Panc1 (cell line): ENCODE measurements around the gene TPST2. TPM values are rescaled to one million over a fixed set of nuclear protein-coding genes. Genes with fewer than 3 reads are reported as not detected.
A peak's percentile ranks its signal among the peaks of the same experiment; 100 is the strongest.

Experiments used
- ATAC-seq: fragments of 200-7000 bp; cut with Tn5 transposase; 2 replicates; pipeline ENCODE4 v1.9.1; 2020; ENCODE audit warnings: mild to moderate bottlenecking, moderate library complexity
- BruUV-seq: library from RNA; stranded (reverse); fragments of 400-500 nt; replicated peaks from 2 replicates; lab custom pipeline; 2021; lab: Mats Ljungman, UMichigan
- CTCF ChIA-PET: fragments of 300-600 bp; sonication (Branson Sonifier 250); formaldehyde crosslinking; loops from one replicate; lab custom pipeline; 2022; ENCODE audit warnings: antibody characterized with exemption; lab: Charles Lee
- POLR2A ChIA-PET: fragments of 300-600 bp; sonication (Branson Sonifier 250); formaldehyde crosslinking; loops from one replicate; lab custom pipeline; 2022; ENCODE audit warnings: antibody characterized with exemption; lab: Charles Lee
- DNase-seq: peaks from one replicate; pipeline ENCODE4 v3.0.0-alpha.2; 2010; ENCODE audit warnings: low read depth, low spot score
- H3K27ac ChIP-seq: 2 replicates; pipeline ENCODE4 v1.5.1; 2011; ENCODE audit warnings: mild to moderate bottlenecking, low read length, inconsistent platforms
- H3K27me3 ChIP-seq: fragments of 200-500 bp; sonication (Bioruptor generic); 2 replicates; pipeline ENCODE4 v1.6.0; 2014; ENCODE audit warnings: low read length, inconsistent platforms; ENCODE audit not compliant: control insufficient read depth, insufficient read depth
- H3K36me3 ChIP-seq: fragments of 200-500 bp; sonication (Bioruptor generic); 2 replicates; pipeline ENCODE4 v1.5.1; 2014; ENCODE audit warnings: inconsistent platforms, mild to moderate bottlenecking, low read length, moderate library complexity; ENCODE audit not compliant: control insufficient read depth, insufficient read depth
- H3K4me1 ChIP-seq: 2 replicates; pipeline ENCODE4 v1.5.1; 2011; ENCODE audit warnings: inconsistent platforms, mild to moderate bottlenecking, low read length, moderate library complexity; ENCODE audit not compliant: control insufficient read depth, insufficient read depth
- H3K4me3 ChIP-seq, 2 experiments: 2 replicates each; pipeline ENCODE4 v1.5.1; 2011 to 2012; ENCODE audit warnings: low read depth in 2 of 2, low read length in 2 of 2, mild to moderate bottlenecking in 2 of 2, inconsistent platforms in 1 of 2, moderate library complexity in 1 of 2
- H3K9me3 ChIP-seq: fragments of 200-500 bp; sonication (Bioruptor generic); 2 replicates; pipeline ENCODE4 v1.5.1; 2014; ENCODE audit warnings: low read depth, mild to moderate bottlenecking, inconsistent platforms, low read length, moderate library complexity; ENCODE audit not compliant: control insufficient read depth, insufficient read depth
- POLR2AphosphoS5 ChIP-seq: IDR thresholded peaks from 2 replicates; pipeline ENCODE4 v1.6.1; 2012; ENCODE audit warnings: mild to moderate bottlenecking, low read depth, low read length, moderate library complexity
- SIN3A ChIP-seq: IDR thresholded peaks from 2 replicates; pipeline ENCODE4 v1.6.1; 2012; ENCODE audit warnings: low read depth, mild to moderate bottlenecking, low read length, moderate library complexity, borderline replicate concordance; ENCODE audit not compliant: insufficient read depth
- TCF7L2 ChIP-seq: IDR thresholded peaks from 2 replicates; pipeline ENCODE4 v1.6.1; 2011; ENCODE audit warnings: mild to moderate bottlenecking, low read depth, low read length, inconsistent platforms
- in situ Hi-C: cut with HindIII; loops from 2 replicates; pipeline ENCODE4 v1.10.0; 2016; ENCODE audit warnings: low sequenced_read_pairs, low pct_unique_long_range_greater_than_20kb
- intact Hi-C: fragments of 100-400 bp; cut with micrococcal nuclease; formaldehyde crosslinking; loops from one replicate; pipeline ENCODE4 v1.10.0; 2022; ENCODE audit not compliant: unreplicated experiment
- total RNA-seq: library from RNA; stranded (reverse); gene quantifications from one replicate; pipeline ENCODE4 v1.2.1, GENCODE V29; 2021; ENCODE audit not compliant: unreplicated experiment
- TF ChIP-seq, protein P1 (sequence below): fragments of 450-650 bp; IDR thresholded peaks from 2 replicates; pipeline ENCODE4 v1.5.1; 2017; ENCODE audit warnings: mild to moderate bottlenecking
- TF ChIP-seq, protein P2 (sequence below), 2 experiments: IDR thresholded peaks; 2 replicates each; pipeline ENCODE4 v1.6.1; 2011 to 2012; ENCODE audit warnings: low read depth in 2 of 2, control low read depth in 1 of 2, low read length in 1 of 2, mild to moderate bottlenecking in 1 of 2, moderate library complexity in 1 of 2; ENCODE audit not compliant: insufficient read depth in 1 of 2

Gene TPST2
- total RNA-seq, 1 experiment from 2014 or later = 7.1 TPM

DNA sequence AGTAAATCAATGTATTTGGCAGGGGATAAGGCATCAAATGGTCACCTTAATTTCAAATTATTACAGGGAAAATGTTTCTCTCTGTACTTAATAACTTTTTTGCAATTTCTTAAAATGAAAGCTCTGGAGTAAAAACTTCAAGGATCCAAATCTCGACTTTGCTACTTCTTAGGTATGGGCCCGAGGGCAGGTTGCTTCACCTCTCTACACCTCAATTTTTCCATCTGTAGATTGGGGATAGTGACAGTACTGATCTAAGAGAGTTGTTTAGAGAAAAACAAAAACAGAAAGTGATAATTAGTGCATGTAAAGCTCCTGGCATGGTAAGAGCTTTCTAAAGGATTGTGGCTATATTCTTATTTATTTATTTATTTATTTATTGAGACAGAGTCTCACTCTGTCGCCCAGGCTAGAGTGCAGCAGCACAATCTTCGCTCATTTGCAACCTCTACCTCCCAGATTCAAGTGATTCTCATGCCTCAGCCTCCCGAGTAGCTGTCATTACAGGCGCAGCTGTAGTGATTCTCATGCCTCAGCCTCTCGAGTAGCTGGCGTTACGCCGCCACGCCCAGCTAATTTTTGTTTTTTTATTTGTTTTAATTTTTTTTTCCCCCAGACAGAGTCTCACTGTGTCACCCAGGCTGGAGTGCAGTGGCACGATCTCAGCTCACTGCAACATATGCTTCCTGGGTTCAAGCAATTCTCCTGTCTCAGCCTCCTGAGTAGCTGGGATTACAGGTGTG lies 75.3 kb downstream of the TPST2 start:
- ATAC-seq = no peak
- Histone ChIP-seq H3K9me3 (no peaks in the 10 kb centered on the region), H3K27me3 (no peaks in the 10 kb centered on the region), H3K36me3 (peaks cover 8% of the 10 kb centered on the region), H3K4me3 (no peak overlapping the region), H3K4me1 (peaks cover 11% of the 10 kb centered on the region; the same call in 1 of the 2 replicates), H3K27ac (no peak overlapping the region)
- ChIA-PET POLR2A (interaction anchor here (0.6 kb wide), 1 partner anchor 361 kb away, joined by 3 read pairs; no protein-coding TSS in a partner anchor), CTCF (no interaction called here)
- BruUV-seq = no TSS peak
- TF ChIP-seq POLR2AphosphoS5 = no peak
- TF ChIP-seq SIN3A = no peak
- intact Hi-C loops (no loop called here), in situ Hi-C loops (no loop called here)
- DNase-seq = no peak

- Histone ChIP-seq H3K27ac (no peak overlapping the region), H3K4me3 (peak overlapping the region in 1 of 2 experiments; percentile 18; a peak in 1 of 4 replicates), H3K36me3 (peaks cover 8% of the 10 kb centered on the region), H3K4me1 (peaks cover 11% of the 10 kb centered on the region; the same call in 1 of the 2 replicates), H3K9me3 (no peaks in the 10 kb centered on the region), H3K27me3 (no peaks in the 10 kb centered on the region)
- DNase-seq (no peak), ATAC-seq (no peak)
- intact Hi-C loops = no loop called here
- no peak for TF ChIP-seq SIN3A
- TF ChIP-seq, protein P1, sequence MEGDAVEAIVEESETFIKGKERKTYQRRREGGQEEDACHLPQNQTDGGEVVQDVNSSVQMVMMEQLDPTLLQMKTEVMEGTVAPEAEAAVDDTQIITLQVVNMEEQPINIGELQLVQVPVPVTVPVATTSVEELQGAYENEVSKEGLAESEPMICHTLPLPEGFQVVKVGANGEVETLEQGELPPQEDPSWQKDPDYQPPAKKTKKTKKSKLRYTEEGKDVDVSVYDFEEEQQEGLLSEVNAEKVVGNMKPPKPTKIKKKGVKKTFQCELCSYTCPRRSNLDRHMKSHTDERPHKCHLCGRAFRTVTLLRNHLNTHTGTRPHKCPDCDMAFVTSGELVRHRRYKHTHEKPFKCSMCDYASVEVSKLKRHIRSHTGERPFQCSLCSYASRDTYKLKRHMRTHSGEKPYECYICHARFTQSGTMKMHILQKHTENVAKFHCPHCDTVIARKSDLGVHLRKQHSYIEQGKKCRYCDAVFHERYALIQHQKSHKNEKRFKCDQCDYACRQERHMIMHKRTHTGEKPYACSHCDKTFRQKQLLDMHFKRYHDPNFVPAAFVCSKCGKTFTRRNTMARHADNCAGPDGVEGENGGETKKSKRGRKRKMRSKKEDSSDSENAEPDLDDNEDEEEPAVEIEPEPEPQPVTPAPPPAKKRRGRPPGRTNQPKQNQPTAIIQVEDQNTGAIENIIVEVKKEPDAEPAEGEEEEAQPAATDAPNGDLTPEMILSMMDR = no peak
- TF ChIP-seq, protein P2, sequence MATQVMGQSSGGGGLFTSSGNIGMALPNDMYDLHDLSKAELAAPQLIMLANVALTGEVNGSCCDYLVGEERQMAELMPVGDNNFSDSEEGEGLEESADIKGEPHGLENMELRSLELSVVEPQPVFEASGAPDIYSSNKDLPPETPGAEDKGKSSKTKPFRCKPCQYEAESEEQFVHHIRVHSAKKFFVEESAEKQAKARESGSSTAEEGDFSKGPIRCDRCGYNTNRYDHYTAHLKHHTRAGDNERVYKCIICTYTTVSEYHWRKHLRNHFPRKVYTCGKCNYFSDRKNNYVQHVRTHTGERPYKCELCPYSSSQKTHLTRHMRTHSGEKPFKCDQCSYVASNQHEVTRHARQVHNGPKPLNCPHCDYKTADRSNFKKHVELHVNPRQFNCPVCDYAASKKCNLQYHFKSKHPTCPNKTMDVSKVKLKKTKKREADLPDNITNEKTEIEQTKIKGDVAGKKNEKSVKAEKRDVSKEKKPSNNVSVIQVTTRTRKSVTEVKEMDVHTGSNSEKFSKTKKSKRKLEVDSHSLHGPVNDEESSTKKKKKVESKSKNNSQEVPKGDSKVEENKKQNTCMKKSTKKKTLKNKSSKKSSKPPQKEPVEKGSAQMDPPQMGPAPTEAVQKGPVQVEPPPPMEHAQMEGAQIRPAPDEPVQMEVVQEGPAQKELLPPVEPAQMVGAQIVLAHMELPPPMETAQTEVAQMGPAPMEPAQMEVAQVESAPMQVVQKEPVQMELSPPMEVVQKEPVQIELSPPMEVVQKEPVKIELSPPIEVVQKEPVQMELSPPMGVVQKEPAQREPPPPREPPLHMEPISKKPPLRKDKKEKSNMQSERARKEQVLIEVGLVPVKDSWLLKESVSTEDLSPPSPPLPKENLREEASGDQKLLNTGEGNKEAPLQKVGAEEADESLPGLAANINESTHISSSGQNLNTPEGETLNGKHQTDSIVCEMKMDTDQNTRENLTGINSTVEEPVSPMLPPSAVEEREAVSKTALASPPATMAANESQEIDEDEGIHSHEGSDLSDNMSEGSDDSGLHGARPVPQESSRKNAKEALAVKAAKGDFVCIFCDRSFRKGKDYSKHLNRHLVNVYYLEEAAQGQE (IDR thresholded peaks at IDR 0.05; ENCODE audit: insufficient read depth in 1 of 2, low read depth in 2 of 2, low read length in 1 of 2) = no peak
- TF ChIP-seq TCF7L2 = no peak
- no peak for TF ChIP-seq POLR2AphosphoS5
- POLR2A ChIA-PET = no interaction called here
- BruUV-seq = no TSS peak
- in situ Hi-C loops = no loop called here
- CTCF ChIA-PET = no interaction called here
Observed at GRCh38 chr22:26513838-26514237, 76.1 kb downstream of the TPST2 start.
